MM.1S (cell line): ENCODE measurements around the gene TERC.

Experiments used
- DNase-seq: peaks from one replicate; pipeline ENCODE4 v3.0.0-alpha.2; 2015
- H2AFZ ChIP-seq: fragments of 300-600 bp; sonication (generic); 2 replicates; pipeline ENCODE4 v1.6.0; 2016; ENCODE audit warnings: antibody characterized with exemption, low read length
- H3F3A ChIP-seq: fragments of 300-600 bp; sonication (generic); 2 replicates; pipeline ENCODE4 v1.6.1; 2016; ENCODE audit warnings: mild to moderate bottlenecking, antibody characterized with exemption, low read length, moderate library complexity, mixed read lengths; ENCODE audit not compliant: insufficient read depth
- H3K27ac ChIP-seq: fragments of 300-600 bp; sonication (generic); 2 replicates; pipeline ENCODE4 v1.5.1; 2016; ENCODE audit warnings: mild to moderate bottlenecking, low read length
- H3K27me3 ChIP-seq: fragments of 300-600 bp; sonication (generic); replicated peaks from 2 replicates; pipeline ENCODE4 v1.6.0; 2016; ENCODE audit warnings: low read length; ENCODE audit not compliant: insufficient read depth
- H3K36me3 ChIP-seq: fragments of 300-600 bp; sonication (generic); replicated peaks from 2 replicates; pipeline ENCODE4 v1.6.1; 2016; ENCODE audit warnings: mild to moderate bottlenecking, low read length, mixed read lengths; ENCODE audit not compliant: insufficient read depth
- H3K4me1 ChIP-seq: fragments of 300-600 bp; sonication (generic); 2 replicates; pipeline ENCODE4 v1.6.1; 2016; ENCODE audit warnings: low read length, mixed read lengths
- H3K4me2 ChIP-seq: fragments of 300-600 bp; sonication (generic); 2 replicates; pipeline ENCODE4 v1.6.0; 2016; ENCODE audit warnings: low read depth, low read length
- H3K4me3 ChIP-seq: fragments of 300-600 bp; sonication (generic); 2 replicates; pipeline ENCODE4 v1.5.1; 2016; ENCODE audit warnings: low read length, mixed read lengths
- H3K79me2 ChIP-seq: fragments of 300-600 bp; sonication (generic); 2 replicates; pipeline ENCODE4 v1.6.1; 2016; ENCODE audit warnings: mixed run types, low read length, mixed read lengths
- H3K9ac ChIP-seq: fragments of 300-600 bp; sonication (generic); 2 replicates; pipeline ENCODE4 v1.6.1; 2016; ENCODE audit warnings: low read length, mixed read lengths
- H3K9me2 ChIP-seq: fragments of 300-600 bp; sonication (generic); replicated peaks from 2 replicates; pipeline ENCODE4 v1.6.1; 2016; ENCODE audit warnings: mild to moderate bottlenecking, low read length, mixed read lengths; ENCODE audit not compliant: insufficient read depth
- H3K9me3 ChIP-seq: fragments of 300-600 bp; sonication (generic); replicated peaks from 2 replicates; pipeline ENCODE4 v1.6.1; 2016; ENCODE audit warnings: mild to moderate bottlenecking, low read length, mixed read lengths; ENCODE audit not compliant: insufficient read depth
- H4K20me1 ChIP-seq: fragments of 300-600 bp; sonication (generic); 2 replicates; pipeline ENCODE4 v1.6.1; 2016; ENCODE audit warnings: mild to moderate bottlenecking, low read length, moderate library complexity, mixed read lengths; ENCODE audit not compliant: insufficient read depth
- CTCF ChIP-seq: fragments of 300-600 bp; sonication (generic); IDR thresholded peaks from 2 replicates; pipeline ENCODE4 v1.5.1; 2016; ENCODE audit warnings: antibody characterized with exemption, low read length, mixed read lengths
- EZH2 ChIP-seq: fragments of 300-600 bp; sonication (generic); optimal IDR thresholded peaks from 2 replicates; pipeline ENCODE3; 2017; ENCODE audit warnings: low read depth, mild to moderate bottlenecking, antibody characterized with exemption, low read length, mixed read lengths
- EZH2phosphoT487 ChIP-seq: fragments of 300-600 bp; sonication (generic); IDR thresholded peaks from 2 replicates; pipeline ENCODE4 v1.6.1; 2018; ENCODE audit warnings: antibody characterized with exemption, low read length

Gene TERC

GRCh38 chr3:169771497-169772304, 6.8 kb upstream of the TERC start:
- Histone ChIP-seq H3K36me3 (peaks cover 6% of the 10 kb centered on the region; the same call in 1 of the 2 replicates), H3K27me3 (0 out of 2 replicates have a peak, but pooled peaks cover 5% of the 10 kb centered on the region), H3K9me2 (no peaks in the 10 kb centered on the region), H3K27ac (peak overlapping the region; percentile 95; the same call in 1 of the 2 replicates), H3K4me1 (peaks cover 18% of the 10 kb centered on the region), H3F3A (peaks cover 46% of the 10 kb centered on the region), H2AFZ (peak overlapping the region; percentile 90), H3K4me3 (peak overlapping the region; percentile 88), H4K20me1 (peaks cover 5% of the 10 kb centered on the region; the same call in 1 of the 2 replicates), H3K79me2 (peaks cover 33% of the 10 kb centered on the region), H3K9ac (peak overlapping the region; percentile 95; the same call in 1 of the 2 replicates), H3K9me3 (no peaks in the 10 kb centered on the region), H3K4me2 (peak overlapping the region; percentile 79)
- DNase-seq: peak; percentile 92
- TF ChIP-seq EZH2phosphoT487 (no peak), EZH2 (no peak), CTCF (no peak)

- peaks cover 66% of the 10 kb centered on the region for H3F3A ChIP-seq
- peak within 1 kb of the TSS; percentile 82 for H2AFZ ChIP-seq
- no peaks in the 10 kb centered on the region for H3K36me3 ChIP-seq
- H4K20me1 ChIP-seq: no peaks in the 10 kb centered on the region
- 0 out of 2 replicates have a peak, but pooled peaks cover 5% of the 10 kb centered on the region for H3K27me3 ChIP-seq
- H3K79me2 ChIP-seq: peaks cover 12% of the 10 kb centered on the region
- peaks cover 5% of the 10 kb centered on the region for H3K4me1 ChIP-seq
- H3K9ac ChIP-seq: peak within 1 kb of the TSS; percentile 32; the same call in 1 of the 2 replicates
- TF ChIP-seq CTCF (0 out of 2 replicates have a peak, but pooled peaks have one; percentile 16), EZH2 (no peak)
- DNase-seq: peak; percentile 75
- H3K9me2 ChIP-seq: no peaks in the 10 kb centered on the region
- H3K4me2 ChIP-seq: peak within 1 kb of the TSS; percentile 81
- no peaks in the 10 kb centered on the region for H3K9me3 ChIP-seq
- H3K27ac ChIP-seq: peak within 1 kb of the TSS; percentile 25; the same call in 1 of the 2 replicates
- peak within 1 kb of the TSS; percentile 62 for H3K4me3 ChIP-seq
Observed at GRCh38 chr3:169769287-169770181, 4.7 kb upstream of the TERC start, which contains the start of gene ACTRT3. ACTRT3 (minus strand) TSS chr3:169769561; CDS start chr3:169769520, 41 bp downstream.

GRCh38 chr3:169764312-169764881, 463 bp downstream of the TERC start:
- no peak for TF ChIP-seq CTCF
- TF ChIP-seq EZH2: no peak
- TF ChIP-seq EZH2phosphoT487: no peak
- Histone ChIP-seq H3K4me1 (peaks cover 6% of the 10 kb centered on the region), H3K9ac (peak overlapping the region; percentile 85), H2AFZ (peak overlapping the region; percentile 77), H4K20me1 (no peaks in the 10 kb centered on the region), H3K4me3 (peak overlapping the region; percentile 91), H3K36me3 (no peaks in the 10 kb centered on the region), H3K27me3 (0 out of 2 replicates have a peak, but pooled peaks cover 5% of the 10 kb centered on the region), H3K9me3 (no peaks in the 10 kb centered on the region), H3K27ac (peak overlapping the region; percentile 79), H3K9me2 (no peaks in the 10 kb centered on the region), H3K79me2 (no peaks in the 10 kb centered on the region), H3K4me2 (peak overlapping the region; percentile 83), H3F3A (peaks cover 49% of the 10 kb centered on the region)
- DNase-seq: peak; percentile 58
